GM23338 (cell line): ENCODE measurements around the gene FHIP1B. TPM values are rescaled to one million over a fixed set of nuclear protein-coding genes. Genes with fewer than 3 reads are reported as not detected.

Source experiments
- ATAC-seq: fragments of 200-7000 bp; cut with Tn5 transposase; 3 replicates; pipeline ENCODE4 v1.9.1; 2020
- DNase-seq: peaks from one replicate; pipeline ENCODE4 v3.0.0-alpha.2; 2015; ENCODE audit warnings: low spot score
- H2AFZ ChIP-seq: fragments of 200-600 bp; sonication (generic); 2 replicates; pipeline ENCODE4 v1.8.0; 2016; ENCODE audit warnings: antibody characterized with exemption, mild to moderate bottlenecking, moderate library complexity
- H3F3A ChIP-seq: fragments of 200-600 bp; sonication (generic); replicated peaks from 2 replicates; pipeline ENCODE4 v1.8.0; 2017; ENCODE audit warnings: antibody characterized with exemption, mixed run types, low read depth
- H3K27ac ChIP-seq: fragments of 200-600 bp; sonication (generic); 2 replicates; pipeline ENCODE4 v1.6.1; 2016; ENCODE audit warnings: low read depth
- H3K27me3 ChIP-seq: fragments of 200-600 bp; sonication (generic); 2 replicates; pipeline ENCODE4 v1.8.0; 2016; ENCODE audit warnings: mild to moderate bottlenecking, mixed run types, moderate library complexity; ENCODE audit not compliant: insufficient read depth
- H3K36me3 ChIP-seq: fragments of 200-600 bp; sonication (generic); 2 replicates; pipeline ENCODE4 v1.8.0; 2016; ENCODE audit warnings: mild to moderate bottlenecking; ENCODE audit not compliant: insufficient read depth
- H3K4me1 ChIP-seq: fragments of 200-600 bp; sonication (generic); 2 replicates; pipeline ENCODE4 v1.8.0; 2016; ENCODE audit warnings: mild to moderate bottlenecking, moderate library complexity; ENCODE audit not compliant: insufficient read depth
- H3K4me2 ChIP-seq: fragments of 200-600 bp; sonication (generic); 2 replicates; pipeline ENCODE4 v1.7.1; 2017; ENCODE audit warnings: mixed run types
- H3K4me3 ChIP-seq: fragments of 200-600 bp; sonication (generic); 2 replicates; pipeline ENCODE4 v1.6.1; 2016; ENCODE audit warnings: mixed run types
- H3K79me2 ChIP-seq: fragments of 200-600 bp; sonication (generic); replicated peaks from 2 replicates; pipeline ENCODE4 v1.8.0; 2017; ENCODE audit warnings: mild to moderate bottlenecking; ENCODE audit not compliant: insufficient read depth
- H3K9me2 ChIP-seq: fragments of 200-600 bp; sonication (generic); 2 replicates; pipeline ENCODE4 v1.8.0; 2017; ENCODE audit not compliant: insufficient read depth
- H4K20me1 ChIP-seq: fragments of 200-600 bp; sonication (generic); replicated peaks from 2 replicates; pipeline ENCODE4 v1.8.0; 2017; ENCODE audit warnings: mild to moderate bottlenecking; ENCODE audit not compliant: insufficient read depth
- H3K27ac Mint-ChIP-seq: 2 replicates; pipeline ENCODE4 v1.8.0; 2020; ENCODE audit warnings: inconsistent platforms, mild to moderate bottlenecking, moderate library complexity, mixed read lengths
- H3K27me3 Mint-ChIP-seq: 3 replicates; pipeline ENCODE4 v1.8.0; 2022; ENCODE audit warnings: low read depth, mild to moderate bottlenecking, moderate library complexity, mixed read lengths, inconsistent platforms; ENCODE audit not compliant: insufficient read depth, poor library complexity
- H3K36me3 Mint-ChIP-seq: 3 replicates; pipeline ENCODE4 v1.8.0; 2021; ENCODE audit warnings: low read depth, mild to moderate bottlenecking, inconsistent platforms, moderate library complexity, mixed read lengths
- H3K4me1 Mint-ChIP-seq: 3 replicates; pipeline ENCODE4 v1.8.0; 2020; ENCODE audit warnings: mild to moderate bottlenecking, inconsistent platforms, mixed read lengths
- H3K4me3 Mint-ChIP-seq: 3 replicates; pipeline ENCODE4 v1.8.0; 2021; ENCODE audit warnings: moderate library complexity, mild to moderate bottlenecking, inconsistent platforms, mixed read lengths
- H3K9me3 Mint-ChIP-seq: 3 replicates; pipeline ENCODE4 v1.8.0; 2020; ENCODE audit warnings: moderate library complexity, mild to moderate bottlenecking, inconsistent platforms, mixed read lengths
- CREB1 ChIP-seq: fragments of 250-450 bp; sonication (Bioruptor Pico); IDR thresholded peaks from 2 replicates; pipeline ENCODE4 v1.5.0; 2020; ENCODE audit warnings: low read depth, mild to moderate bottlenecking, moderate library complexity
- EZH2 ChIP-seq: fragments of 200-600 bp; sonication (generic); IDR thresholded peaks from one replicate; pipeline ENCODE4 v1.8.0; 2017; ENCODE audit warnings: antibody characterized with exemption, mild to moderate bottlenecking, low read depth; ENCODE audit not compliant: unreplicated experiment
- EZH2phosphoT487 ChIP-seq: fragments of 200-600 bp; sonication (generic); IDR thresholded peaks from one replicate; pipeline ENCODE4 v1.8.1; 2018; ENCODE audit warnings: antibody characterized with exemption; ENCODE audit not compliant: unreplicated experiment
- JUNB ChIP-seq: IDR thresholded peaks from one replicate; pipeline ENCODE4 v1.6.1; 2016; ENCODE audit warnings: antibody characterized with exemption; ENCODE audit not compliant: unreplicated experiment
- NANOG ChIP-seq: IDR thresholded peaks from 2 replicates; pipeline ENCODE4 v1.6.1; 2016; ENCODE audit warnings: antibody characterized with exemption, borderline replicate concordance
- POLR2AphosphoS5 ChIP-seq: IDR thresholded peaks from 2 replicates; pipeline ENCODE4 v1.6.1; 2016; ENCODE audit warnings: antibody characterized with exemption, low read depth
- STAT1 ChIP-seq: IDR thresholded peaks from one replicate; pipeline ENCODE4 v1.6.1; 2016; ENCODE audit warnings: antibody characterized with exemption; ENCODE audit not compliant: unreplicated experiment
- ZNF114 ChIP-seq: fragments of 250-450 bp; sonication (Bioruptor Pico); IDR thresholded peaks from 2 replicates; pipeline ENCODE4 v1.5.0; 2020; ENCODE audit warnings: mild to moderate bottlenecking, moderate library complexity
- ZNF331 ChIP-seq: fragments of 250-450 bp; sonication (Bioruptor Pico); IDR thresholded peaks from 2 replicates; pipeline ENCODE4 v1.5.0; 2020; ENCODE audit warnings: low read depth, mild to moderate bottlenecking, moderate library complexity
- polyA plus RNA-seq: library from polyadenylated mRNA; unstranded; fragments of >200 nt; fragmentation: Nextera tagmentation; extraction: Ambion mirVana; gene quantifications from 2 replicates; pipeline ENCODE4 v1.2.1, GENCODE V29; 2016
- total RNA-seq: library from RNA; depleted of rRNA; stranded (reverse); fragments of >200 nt; shearing (Covaris generic); gene quantifications from 2 replicates; pipeline ENCODE4 v1.2.3, GENCODE V29; 2014
- TF ChIP-seq, protein P1 (sequence below): IDR thresholded peaks from 2 replicates; pipeline ENCODE4 v1.6.1; 2016; ENCODE audit warnings: antibody characterized with exemption
- TF ChIP-seq, protein P2 (sequence below): IDR thresholded peaks from one replicate; pipeline ENCODE4 v1.6.1; 2018; ENCODE audit warnings: antibody characterized with exemption; ENCODE audit not compliant: unreplicated experiment
- TF ChIP-seq, protein P3 (sequence below): fragments of 250-450 bp; sonication (Bioruptor Pico); IDR thresholded peaks from 2 replicates; pipeline ENCODE4 v1.5.0; 2020; ENCODE audit warnings: mild to moderate bottlenecking, moderate library complexity
- TF ChIP-seq, protein P4 (sequence below), 2 experiments: fragments of 200-600 bp in 1 of 2; sonication (generic) in 1 of 2; conservative IDR thresholded peaks; 2 replicates each; pipeline versions ENCODE4 v1.5.1 to v1.6.1; 2016 to 2017; ENCODE audit warnings: antibody characterized with exemption in 2 of 2, low read depth in 2 of 2, mild to moderate bottlenecking in 2 of 2, moderate library complexity in 1 of 2

Gene FHIP1B
- total and polyA plus RNA-seq, 2 experiments from 2014 or later: 10.3 to 34.5 TPM

DNA sequence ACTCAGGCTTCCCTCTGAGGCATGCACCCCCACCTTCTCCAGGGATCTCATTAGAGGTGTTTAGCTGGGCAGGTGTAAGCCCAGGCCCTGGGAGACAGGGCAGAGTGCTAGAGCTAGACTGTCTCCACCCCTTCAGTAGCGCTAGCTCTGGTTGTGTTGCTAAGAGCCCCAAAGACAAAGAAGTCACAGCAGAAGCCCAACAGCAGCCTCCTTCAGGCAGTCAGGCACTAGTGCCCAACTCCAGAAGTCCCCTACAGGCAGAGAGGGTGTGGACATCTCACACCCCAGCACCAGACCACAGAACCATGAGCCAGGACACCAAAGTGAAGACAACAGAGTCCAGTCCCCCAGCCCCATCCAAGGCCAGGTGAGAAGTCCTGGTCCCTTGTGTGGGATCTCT, 4.5 kb upstream of the FHIP1B start, which contains the start of gene CNGA4:
Gene CNGA4, plus strand, starts transcription at position 188 of the 400 bp plus-strand sequence. Its CDS starts 118 bp downstream, at position 306.
- TF ChIP-seq POLR2AphosphoS5: no peak
- no peak for TF ChIP-seq STAT1
- no peak for TF ChIP-seq CREB1
- TF ChIP-seq EZH2: no peak
- TF ChIP-seq ZNF114 (CRISPR knock-in tag): no peak
- TF ChIP-seq JUNB: no peak
- TF ChIP-seq, protein P1, sequence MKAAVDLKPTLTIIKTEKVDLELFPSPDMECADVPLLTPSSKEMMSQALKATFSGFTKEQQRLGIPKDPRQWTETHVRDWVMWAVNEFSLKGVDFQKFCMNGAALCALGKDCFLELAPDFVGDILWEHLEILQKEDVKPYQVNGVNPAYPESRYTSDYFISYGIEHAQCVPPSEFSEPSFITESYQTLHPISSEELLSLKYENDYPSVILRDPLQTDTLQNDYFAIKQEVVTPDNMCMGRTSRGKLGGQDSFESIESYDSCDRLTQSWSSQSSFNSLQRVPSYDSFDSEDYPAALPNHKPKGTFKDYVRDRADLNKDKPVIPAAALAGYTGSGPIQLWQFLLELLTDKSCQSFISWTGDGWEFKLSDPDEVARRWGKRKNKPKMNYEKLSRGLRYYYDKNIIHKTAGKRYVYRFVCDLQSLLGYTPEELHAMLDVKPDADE: no peak
- TF ChIP-seq, protein P2, sequence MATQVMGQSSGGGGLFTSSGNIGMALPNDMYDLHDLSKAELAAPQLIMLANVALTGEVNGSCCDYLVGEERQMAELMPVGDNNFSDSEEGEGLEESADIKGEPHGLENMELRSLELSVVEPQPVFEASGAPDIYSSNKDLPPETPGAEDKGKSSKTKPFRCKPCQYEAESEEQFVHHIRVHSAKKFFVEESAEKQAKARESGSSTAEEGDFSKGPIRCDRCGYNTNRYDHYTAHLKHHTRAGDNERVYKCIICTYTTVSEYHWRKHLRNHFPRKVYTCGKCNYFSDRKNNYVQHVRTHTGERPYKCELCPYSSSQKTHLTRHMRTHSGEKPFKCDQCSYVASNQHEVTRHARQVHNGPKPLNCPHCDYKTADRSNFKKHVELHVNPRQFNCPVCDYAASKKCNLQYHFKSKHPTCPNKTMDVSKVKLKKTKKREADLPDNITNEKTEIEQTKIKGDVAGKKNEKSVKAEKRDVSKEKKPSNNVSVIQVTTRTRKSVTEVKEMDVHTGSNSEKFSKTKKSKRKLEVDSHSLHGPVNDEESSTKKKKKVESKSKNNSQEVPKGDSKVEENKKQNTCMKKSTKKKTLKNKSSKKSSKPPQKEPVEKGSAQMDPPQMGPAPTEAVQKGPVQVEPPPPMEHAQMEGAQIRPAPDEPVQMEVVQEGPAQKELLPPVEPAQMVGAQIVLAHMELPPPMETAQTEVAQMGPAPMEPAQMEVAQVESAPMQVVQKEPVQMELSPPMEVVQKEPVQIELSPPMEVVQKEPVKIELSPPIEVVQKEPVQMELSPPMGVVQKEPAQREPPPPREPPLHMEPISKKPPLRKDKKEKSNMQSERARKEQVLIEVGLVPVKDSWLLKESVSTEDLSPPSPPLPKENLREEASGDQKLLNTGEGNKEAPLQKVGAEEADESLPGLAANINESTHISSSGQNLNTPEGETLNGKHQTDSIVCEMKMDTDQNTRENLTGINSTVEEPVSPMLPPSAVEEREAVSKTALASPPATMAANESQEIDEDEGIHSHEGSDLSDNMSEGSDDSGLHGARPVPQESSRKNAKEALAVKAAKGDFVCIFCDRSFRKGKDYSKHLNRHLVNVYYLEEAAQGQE: no peak
- no peak for TF ChIP-seq EZH2phosphoT487
- TF ChIP-seq, protein P3, sequence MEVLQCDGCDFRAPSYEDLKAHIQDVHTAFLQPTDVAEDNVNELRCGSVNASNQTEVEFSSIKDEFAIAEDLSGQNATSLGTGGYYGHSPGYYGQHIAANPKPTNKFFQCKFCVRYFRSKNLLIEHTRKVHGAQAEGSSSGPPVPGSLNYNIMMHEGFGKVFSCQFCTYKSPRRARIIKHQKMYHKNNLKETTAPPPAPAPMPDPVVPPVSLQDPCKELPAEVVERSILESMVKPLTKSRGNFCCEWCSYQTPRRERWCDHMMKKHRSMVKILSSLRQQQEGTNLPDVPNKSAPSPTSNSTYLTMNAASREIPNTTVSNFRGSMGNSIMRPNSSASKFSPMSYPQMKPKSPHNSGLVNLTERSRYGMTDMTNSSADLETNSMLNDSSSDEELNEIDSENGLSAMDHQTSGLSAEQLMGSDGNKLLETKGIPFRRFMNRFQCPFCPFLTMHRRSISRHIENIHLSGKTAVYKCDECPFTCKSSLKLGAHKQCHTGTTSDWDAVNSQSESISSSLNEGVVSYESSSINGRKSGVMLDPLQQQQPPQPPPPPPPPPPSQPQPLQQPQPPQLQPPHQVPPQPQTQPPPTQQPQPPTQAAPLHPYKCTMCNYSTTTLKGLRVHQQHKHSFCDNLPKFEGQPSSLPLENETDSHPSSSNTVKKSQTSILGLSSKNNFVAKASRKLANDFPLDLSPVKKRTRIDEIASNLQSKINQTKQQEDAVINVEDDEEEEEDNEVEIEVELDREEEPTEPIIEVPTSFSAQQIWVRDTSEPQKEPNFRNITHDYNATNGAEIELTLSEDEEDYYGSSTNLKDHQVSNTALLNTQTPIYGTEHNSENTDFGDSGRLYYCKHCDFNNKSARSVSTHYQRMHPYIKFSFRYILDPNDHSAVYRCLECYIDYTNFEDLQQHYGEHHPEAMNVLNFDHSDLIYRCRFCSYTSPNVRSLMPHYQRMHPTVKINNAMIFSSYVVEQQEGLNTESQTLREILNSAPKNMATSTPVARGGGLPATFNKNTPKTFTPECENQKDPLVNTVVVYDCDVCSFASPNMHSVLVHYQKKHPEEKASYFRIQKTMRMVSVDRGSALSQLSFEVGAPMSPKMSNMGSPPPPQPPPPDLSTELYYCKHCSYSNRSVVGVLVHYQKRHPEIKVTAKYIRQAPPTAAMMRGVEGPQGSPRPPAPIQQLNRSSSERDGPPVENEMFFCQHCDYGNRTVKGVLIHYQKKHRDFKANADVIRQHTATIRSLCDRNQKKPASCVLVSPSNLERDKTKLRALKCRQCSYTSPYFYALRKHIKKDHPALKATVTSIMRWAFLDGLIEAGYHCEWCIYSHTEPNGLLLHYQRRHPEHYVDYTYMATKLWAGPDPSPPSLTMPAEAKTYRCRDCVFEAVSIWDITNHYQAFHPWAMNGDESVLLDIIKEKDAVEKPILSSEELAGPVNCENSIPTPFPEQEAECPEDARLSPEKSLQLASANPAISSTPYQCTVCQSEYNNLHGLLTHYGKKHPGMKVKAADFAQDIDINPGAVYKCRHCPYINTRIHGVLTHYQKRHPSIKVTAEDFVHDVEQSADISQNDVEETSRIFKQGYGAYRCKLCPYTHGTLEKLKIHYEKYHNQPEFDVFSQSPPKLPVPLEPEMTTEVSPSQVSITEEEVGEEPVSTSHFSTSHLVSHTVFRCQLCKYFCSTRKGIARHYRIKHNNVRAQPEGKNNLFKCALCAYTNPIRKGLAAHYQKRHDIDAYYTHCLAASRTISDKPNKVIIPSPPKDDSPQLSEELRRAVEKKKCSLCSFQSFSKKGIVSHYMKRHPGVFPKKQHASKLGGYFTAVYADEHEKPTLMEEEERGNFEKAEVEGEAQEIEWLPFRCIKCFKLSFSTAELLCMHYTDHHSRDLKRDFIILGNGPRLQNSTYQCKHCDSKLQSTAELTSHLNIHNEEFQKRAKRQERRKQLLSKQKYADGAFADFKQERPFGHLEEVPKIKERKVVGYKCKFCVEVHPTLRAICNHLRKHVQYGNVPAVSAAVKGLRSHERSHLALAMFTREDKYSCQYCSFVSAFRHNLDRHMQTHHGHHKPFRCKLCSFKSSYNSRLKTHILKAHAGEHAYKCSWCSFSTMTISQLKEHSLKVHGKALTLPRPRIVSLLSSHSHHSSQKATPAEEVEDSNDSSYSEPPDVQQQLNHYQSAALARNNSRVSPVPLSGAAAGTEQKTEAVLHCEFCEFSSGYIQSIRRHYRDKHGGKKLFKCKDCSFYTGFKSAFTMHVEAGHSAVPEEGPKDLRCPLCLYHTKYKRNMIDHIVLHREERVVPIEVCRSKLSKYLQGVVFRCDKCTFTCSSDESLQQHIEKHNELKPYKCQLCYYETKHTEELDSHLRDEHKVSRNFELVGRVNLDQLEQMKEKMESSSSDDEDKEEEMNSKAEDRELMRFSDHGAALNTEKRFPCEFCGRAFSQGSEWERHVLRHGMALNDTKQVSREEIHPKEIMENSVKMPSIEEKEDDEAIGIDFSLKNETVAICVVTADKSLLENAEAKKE: no peak
- TF ChIP-seq, protein P4, sequence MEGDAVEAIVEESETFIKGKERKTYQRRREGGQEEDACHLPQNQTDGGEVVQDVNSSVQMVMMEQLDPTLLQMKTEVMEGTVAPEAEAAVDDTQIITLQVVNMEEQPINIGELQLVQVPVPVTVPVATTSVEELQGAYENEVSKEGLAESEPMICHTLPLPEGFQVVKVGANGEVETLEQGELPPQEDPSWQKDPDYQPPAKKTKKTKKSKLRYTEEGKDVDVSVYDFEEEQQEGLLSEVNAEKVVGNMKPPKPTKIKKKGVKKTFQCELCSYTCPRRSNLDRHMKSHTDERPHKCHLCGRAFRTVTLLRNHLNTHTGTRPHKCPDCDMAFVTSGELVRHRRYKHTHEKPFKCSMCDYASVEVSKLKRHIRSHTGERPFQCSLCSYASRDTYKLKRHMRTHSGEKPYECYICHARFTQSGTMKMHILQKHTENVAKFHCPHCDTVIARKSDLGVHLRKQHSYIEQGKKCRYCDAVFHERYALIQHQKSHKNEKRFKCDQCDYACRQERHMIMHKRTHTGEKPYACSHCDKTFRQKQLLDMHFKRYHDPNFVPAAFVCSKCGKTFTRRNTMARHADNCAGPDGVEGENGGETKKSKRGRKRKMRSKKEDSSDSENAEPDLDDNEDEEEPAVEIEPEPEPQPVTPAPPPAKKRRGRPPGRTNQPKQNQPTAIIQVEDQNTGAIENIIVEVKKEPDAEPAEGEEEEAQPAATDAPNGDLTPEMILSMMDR (conservative IDR thresholded peaks at IDR 0.05; ENCODE audit: low read depth in 2 of 2): no peak
- TF ChIP-seq NANOG: no peak
- no peak for TF ChIP-seq ZNF331 (CRISPR knock-in tag)
- Histone ChIP-seq H3K4me2 (no peak within 1 kb of the TSS), H2AFZ (no peak within 1 kb of the TSS), H3K9me2 (no peaks in the 10 kb centered on the region), H3K4me3 (no peak within 1 kb of the TSS), H3F3A (no peaks in the 10 kb centered on the region), H4K20me1 (peaks cover under 1% of the 10 kb centered on the region; the same call in 1 of the 2 replicates), H3K4me1 (no peaks in the 10 kb centered on the region), H3K36me3 (no peaks in the 10 kb centered on the region), H3K27me3 (no peaks in the 10 kb centered on the region), H3K27ac (no peak within 1 kb of the TSS), H3K79me2 (peaks cover 1% of the 10 kb centered on the region)
- no peak for DNase-seq
- Mint-ChIP-seq H3K4me3 (no peak within 1 kb of the TSS), H3K4me1 (peaks cover 16% of the 10 kb centered on the region), H3K9me3 (no peaks in the 10 kb centered on the region), H3K36me3 (no peaks in the 10 kb centered on the region), H3K27me3 (peaks cover 7% of the 10 kb centered on the region), H3K27ac (no peak within 1 kb of the TSS)
- ATAC-seq: no peak
